GM19023 (cell line): ENCODE data around the gene KCNMA1.

Experiments
- ATAC-seq: cut with Tn5 transposase; IDR thresholded peaks from one replicate; pipeline ENCODE4 v1.9.1; 2021; ENCODE audit warnings: mild to moderate bottlenecking, moderate library complexity; ENCODE audit not compliant: unreplicated experiment

Gene KCNMA1

GRCh38 chr10:76866841-76867586, 770.6 kb downstream of the KCNMA1 start:
- ATAC-seq, result no peak

- no peak for ATAC-seq
These were observed 772.7 kb downstream of the KCNMA1 start for GRCh38 chr10:76864922-76865321.

GRCh38 chr10:76858721-76859120, 778.9 kb downstream of the KCNMA1 start:
- no peak for ATAC-seq

- no peak for ATAC-seq
These were observed 796.8 kb downstream of the KCNMA1 start for GRCh38 chr10:76840802-76841201.

GRCh38 chr10:76839276-76839675, 798.3 kb downstream of the KCNMA1 start:
- ATAC-seq, result no peak

- ATAC-seq, result no peak
These were observed 807.4 kb downstream of the KCNMA1 start for GRCh38 chr10:76830218-76830617.

GRCh38 chr10:76829724-76830123, 807.9 kb downstream of the KCNMA1 start:
- no peak for ATAC-seq
